GM12872 (cell line): Measurements from ENCODE around the gene MAPKAP1.

Experiments used
- CTCF ChIP-seq: IDR thresholded peaks from 3 replicates; pipeline ENCODE4 v1.5.1; 2011; ENCODE audit warnings: low read depth, mild to moderate bottlenecking, low read length, moderate library complexity; ENCODE audit not compliant: insufficient read depth

Gene MAPKAP1

GRCh38 chr9:125421591-125422181 is 285.3 kb downstream of the MAPKAP1 start:
- TF ChIP-seq CTCF: no peak

DNA sequence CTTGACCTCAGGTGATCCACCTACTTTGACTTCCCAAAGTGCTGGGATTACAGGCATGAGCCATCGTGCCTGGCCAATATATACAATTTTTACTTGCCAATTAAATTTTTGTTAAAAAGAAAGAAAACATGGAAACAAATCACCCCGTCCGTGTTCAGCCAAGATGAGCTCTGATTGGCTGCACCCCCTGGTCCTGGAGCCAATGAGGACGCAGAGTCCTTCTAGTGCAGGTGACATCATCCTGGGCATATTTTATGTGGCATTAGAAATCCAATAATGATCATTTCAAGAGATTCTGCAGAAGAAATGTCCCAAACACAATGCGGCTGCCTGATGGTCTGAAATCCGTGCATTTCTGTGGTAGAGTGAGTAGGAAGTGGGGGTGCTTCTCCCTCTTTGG is 285.8 kb downstream of the MAPKAP1 start:
- TF ChIP-seq CTCF: no peak

- no peak for TF ChIP-seq CTCF
These were observed 288.6 kb downstream of the MAPKAP1 start for GRCh38 chr9:125418404-125418803.

- TF ChIP-seq CTCF: no peak
These were observed 290.5 kb downstream of the MAPKAP1 start for GRCh38 chr9:125416517-125416916.

DNA sequence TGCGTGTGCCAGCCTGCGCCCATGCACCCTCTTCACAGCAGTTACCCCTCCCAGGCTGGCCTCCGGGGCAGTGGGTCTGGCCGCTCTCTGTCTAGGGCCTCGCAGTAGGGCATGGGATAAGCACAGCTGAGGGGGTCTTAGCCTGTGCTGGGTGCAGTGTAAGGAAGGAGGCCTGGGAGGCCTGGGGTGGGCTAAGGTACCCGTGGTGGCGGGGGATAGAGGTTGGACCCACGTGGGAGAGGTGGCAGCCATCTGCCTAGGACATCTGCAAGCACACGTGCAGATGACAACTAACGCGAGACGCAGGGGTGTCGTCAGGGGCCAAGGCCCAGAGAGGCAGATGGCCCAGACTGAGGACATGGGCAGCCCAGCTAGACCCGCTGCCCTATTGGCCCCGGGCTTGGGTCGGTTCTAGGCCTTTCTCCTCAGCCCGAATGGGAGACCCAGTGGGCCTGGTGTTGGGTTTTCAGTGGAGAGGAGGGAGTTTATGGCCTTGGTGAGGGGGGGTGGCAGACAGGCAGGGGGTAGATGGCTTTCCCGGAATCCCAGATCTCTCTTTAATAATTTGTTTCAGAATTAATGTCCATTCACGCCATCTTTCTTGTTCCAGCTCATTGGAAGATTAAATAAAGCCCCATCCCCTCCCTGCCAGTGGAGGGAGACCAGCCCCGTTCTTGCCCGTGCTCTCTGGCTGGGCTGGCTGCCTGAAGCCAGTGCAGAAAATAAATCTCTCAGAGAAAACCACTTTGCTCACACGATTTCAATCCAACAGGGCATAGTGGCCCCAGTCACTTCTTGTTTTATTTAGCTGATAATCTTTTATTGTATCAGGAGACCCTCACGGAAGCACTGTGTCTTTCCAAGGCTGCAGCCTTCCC is 291.2 kb downstream of the MAPKAP1 start:
- no peak for TF ChIP-seq CTCF

DNA sequence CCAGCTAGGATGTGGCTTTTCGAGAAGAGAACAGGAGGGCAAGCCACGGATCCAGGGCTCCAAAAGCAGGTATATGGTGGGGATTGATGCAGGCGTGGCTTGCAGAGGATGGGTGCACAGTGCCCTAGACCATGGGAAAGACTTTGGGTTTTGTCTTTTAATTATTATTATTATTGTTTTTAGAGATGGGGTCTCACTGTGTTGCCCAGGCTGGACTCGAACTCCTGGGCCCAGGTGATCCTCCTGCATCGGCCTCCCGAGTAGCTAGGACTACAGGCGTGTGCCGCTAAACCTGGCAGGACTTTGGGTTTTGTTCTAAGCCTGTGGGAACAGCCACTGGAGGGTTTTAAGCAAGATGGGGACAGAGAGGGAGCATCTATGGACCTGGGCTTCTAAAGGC is 293.4 kb downstream of the MAPKAP1 start:
- TF ChIP-seq CTCF: no peak

- no peak for TF ChIP-seq CTCF
These were observed 294.8 kb downstream of the MAPKAP1 start for GRCh38 chr9:125412166-125412565.
